ENCODE results near the gene OR8H3. TPM values are rescaled to one million over a fixed set of nuclear protein-coding genes. Genes with fewer than 3 reads are reported as not detected.

The OR8H3 gene
- total and polyA plus RNA-seq, 9 of the 15 experiments (the other 6 are each of a cell fraction or from before 2014, with no cell fraction given), result not detected

DNA sequence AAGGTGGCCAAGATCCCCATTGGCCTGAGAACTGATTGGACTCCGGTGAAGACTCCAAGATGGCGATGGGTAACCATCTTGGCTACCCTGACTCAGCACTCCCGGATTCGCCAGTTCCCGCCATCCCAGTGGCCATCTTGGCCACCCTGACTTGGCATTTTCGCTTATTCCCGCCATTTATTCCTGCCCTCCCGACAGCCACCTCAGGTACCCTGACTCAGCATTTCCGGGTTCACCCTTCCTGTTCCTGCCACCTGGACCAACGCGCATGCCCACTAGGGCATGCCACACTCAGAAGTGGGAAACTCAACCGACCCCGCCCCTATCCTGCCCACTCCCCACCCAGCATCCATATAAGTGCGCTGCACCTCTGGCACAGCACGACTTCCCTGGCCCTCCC is 30.2 kb downstream of the OR8H3 start (continued):
- TF ChIP-seq, protein P1, sequence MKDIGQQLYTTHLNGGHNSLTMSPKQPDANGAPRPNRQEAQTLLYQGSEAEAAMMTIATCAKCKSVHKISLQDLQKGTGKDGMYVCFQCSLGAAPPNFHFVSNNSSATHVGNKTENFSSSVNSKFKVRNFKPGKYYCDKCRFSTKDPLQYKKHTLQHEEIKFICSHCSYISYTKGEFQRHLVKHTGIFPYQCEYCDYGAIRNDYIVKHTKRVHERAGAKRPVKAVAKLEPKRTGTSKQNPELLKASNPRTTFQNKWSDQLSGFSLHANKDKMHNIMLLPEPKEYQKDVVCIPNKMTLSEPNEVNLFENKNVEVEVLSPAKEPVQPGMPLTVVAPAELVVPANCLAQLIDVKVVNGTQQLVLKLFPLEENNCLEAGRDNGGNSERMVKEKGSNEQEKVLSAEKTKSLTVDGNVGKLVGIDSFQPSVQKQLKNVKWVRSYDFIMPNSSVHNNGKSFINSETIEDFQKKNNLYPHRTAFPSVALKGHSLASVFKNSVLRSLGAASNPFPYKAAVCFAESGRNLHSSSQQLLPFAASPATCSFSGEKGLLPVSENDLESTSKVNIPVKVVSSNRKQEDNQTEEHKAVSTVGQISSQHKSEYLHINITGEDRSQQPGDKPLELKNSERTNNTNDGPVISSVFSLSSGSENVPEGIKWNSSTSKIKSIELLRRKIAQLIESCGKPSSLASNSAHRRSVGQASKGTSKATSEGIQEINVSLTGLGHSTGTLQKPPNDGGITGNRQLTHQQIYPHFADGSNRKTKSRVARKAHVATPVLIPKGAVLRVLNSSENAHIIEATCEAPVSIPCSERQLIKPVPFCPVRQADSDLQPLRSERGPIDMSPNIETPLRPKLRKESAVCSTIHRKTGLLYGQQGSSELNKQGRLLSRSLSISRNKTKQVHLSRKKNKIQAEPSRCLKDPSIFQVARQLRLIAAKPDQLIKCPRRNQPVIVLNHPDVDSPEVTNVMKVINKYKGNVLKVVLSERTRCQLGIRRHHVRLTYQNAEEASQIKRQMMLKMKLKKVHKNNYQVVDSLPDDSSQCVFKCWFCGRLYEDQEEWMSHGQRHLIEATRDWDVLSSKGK (CRISPR knock-in tag; IDR thresholded peaks at IDR 0.05), result no peak
- TF ChIP-seq ZNF316 (IDR thresholded peaks at IDR 0.05), result peak; percentile 43
- TF ChIP-seq, protein P2, sequence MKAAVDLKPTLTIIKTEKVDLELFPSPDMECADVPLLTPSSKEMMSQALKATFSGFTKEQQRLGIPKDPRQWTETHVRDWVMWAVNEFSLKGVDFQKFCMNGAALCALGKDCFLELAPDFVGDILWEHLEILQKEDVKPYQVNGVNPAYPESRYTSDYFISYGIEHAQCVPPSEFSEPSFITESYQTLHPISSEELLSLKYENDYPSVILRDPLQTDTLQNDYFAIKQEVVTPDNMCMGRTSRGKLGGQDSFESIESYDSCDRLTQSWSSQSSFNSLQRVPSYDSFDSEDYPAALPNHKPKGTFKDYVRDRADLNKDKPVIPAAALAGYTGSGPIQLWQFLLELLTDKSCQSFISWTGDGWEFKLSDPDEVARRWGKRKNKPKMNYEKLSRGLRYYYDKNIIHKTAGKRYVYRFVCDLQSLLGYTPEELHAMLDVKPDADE (conservative IDR thresholded peaks at IDR 0.05; ENCODE audit: control insufficient read depth, low read depth, low read length), result no peak
- no peak for TF ChIP-seq NCOR1 (IDR thresholded peaks at IDR 0.05)
- peak; percentile 9; the same call in 1 of the 2 replicates for TF ChIP-seq MAFK (IDR thresholded peaks at IDR 0.05; ENCODE audit: low read length)
- TF ChIP-seq PHTF2 (CRISPR knock-in tag; IDR thresholded peaks at IDR 0.05), result no peak
- no peak for TF ChIP-seq ZKSCAN1 (IDR thresholded peaks at IDR 0.05; ENCODE audit: low read depth, low read length)
- no peak for TF ChIP-seq OTX1 (CRISPR knock-in tag; IDR thresholded peaks at IDR 0.05)
- no peak for TF ChIP-seq LEF1 (IDR thresholded peaks at IDR 0.05)
- TF ChIP-seq IFI16 (CRISPR knock-in tag; IDR thresholded peaks at IDR 0.05), result no peak
- TF ChIP-seq MAFF (IDR thresholded peaks at IDR 0.05; ENCODE audit: low read length), result 0 out of 2 replicates have a peak, but pooled peaks have one; percentile 14
